ENCODE results near the gene SAXO1.

Gene SAXO1, protein sequence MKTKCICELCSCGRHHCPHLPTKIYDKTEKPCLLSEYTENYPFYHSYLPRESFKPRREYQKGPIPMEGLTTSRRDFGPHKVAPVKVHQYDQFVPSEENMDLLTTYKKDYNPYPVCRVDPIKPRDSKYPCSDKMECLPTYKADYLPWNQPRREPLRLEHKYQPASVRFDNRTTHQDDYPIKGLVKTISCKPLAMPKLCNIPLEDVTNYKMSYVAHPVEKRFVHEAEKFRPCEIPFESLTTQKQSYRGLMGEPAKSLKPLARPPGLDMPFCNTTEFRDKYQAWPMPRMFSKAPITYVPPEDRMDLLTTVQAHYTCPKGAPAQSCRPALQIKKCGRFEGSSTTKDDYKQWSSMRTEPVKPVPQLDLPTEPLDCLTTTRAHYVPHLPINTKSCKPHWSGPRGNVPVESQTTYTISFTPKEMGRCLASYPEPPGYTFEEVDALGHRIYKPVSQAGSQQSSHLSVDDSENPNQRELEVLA

DNA sequence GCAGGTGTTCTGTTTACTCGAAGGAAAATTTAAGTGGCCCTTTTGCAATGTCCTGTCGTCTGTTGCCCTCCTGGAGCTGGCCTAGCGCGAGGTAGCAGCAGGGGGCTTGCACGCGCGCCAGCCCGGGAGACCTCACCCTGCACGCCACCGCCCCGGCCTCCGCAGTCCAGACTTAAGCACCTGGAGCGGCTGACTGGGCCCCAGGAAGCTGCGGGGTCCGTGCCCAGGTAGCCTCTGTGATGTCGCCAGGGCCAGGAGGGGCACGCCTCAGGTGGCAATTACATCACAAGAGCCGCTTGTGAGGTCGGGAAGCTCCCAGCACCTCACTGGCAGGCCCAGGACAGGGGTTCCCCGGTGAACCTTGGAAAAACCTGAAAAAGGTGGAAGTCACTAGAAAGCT, at the start of gene SAXO1:
TSS of gene SAXO1 (minus strand) at position 195 of the 400 bp plus-strand sequence. CDS start 301 bp downstream, outside the sequence.
- H3K4me3 ChIP-seq (ENCODE audit: low read depth, low read length) = no peak within 1 kb of the TSS
- no peaks in the 10 kb centered on the region for H3K36me3 ChIP-seq (replicated peaks)
- H3K27me3 ChIP-seq (replicated peaks) = no peaks in the 10 kb centered on the region
- no peak for DNase-seq
- in situ Hi-C loops (cut with HindIII; ENCODE audit: low pct_ligation_motif_present, low sequenced_read_pairs) = loop anchor here (25.0 kb wide), 2 partner anchors 571 to 771 kb away; partner anchors contain the start of gene ADAMTSL1
- TF ChIP-seq, protein P1, sequence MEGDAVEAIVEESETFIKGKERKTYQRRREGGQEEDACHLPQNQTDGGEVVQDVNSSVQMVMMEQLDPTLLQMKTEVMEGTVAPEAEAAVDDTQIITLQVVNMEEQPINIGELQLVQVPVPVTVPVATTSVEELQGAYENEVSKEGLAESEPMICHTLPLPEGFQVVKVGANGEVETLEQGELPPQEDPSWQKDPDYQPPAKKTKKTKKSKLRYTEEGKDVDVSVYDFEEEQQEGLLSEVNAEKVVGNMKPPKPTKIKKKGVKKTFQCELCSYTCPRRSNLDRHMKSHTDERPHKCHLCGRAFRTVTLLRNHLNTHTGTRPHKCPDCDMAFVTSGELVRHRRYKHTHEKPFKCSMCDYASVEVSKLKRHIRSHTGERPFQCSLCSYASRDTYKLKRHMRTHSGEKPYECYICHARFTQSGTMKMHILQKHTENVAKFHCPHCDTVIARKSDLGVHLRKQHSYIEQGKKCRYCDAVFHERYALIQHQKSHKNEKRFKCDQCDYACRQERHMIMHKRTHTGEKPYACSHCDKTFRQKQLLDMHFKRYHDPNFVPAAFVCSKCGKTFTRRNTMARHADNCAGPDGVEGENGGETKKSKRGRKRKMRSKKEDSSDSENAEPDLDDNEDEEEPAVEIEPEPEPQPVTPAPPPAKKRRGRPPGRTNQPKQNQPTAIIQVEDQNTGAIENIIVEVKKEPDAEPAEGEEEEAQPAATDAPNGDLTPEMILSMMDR (IDR thresholded peaks at IDR 0.05; ENCODE audit: low read depth, low read length, missing control alignments) = no peak
- H3K27ac ChIP-seq = no peak within 1 kb of the TSS

DNA sequence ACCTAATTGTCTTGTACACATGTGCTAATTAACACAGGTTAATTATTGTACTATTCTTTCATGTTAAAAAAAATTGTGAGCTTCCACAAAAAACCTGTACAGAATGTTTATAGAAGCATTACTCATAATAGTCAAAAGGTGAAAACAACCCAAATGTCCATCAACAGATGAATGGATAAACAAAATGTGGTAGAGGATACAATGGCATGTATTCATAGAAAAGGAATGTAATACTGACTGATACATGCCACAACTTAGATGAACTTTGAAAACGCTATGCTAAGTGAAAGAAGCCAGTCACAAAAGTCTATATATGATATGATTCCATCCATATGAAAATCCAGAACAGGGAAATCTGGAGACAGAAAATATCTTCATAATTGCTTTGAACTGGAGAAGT, 41.8 kb upstream of the SAXO1 start:
- in situ Hi-C loops (cut with HindIII; ENCODE audit: low pct_ligation_motif_present, low sequenced_read_pairs) = no loop called here
- peaks cover 18% of the 10 kb centered on the region for H3K36me3 ChIP-seq (replicated peaks)
- H3K27ac ChIP-seq = peak overlapping the region; percentile 3
- TF ChIP-seq, protein P1 (IDR thresholded peaks at IDR 0.05; ENCODE audit: low read depth, low read length, missing control alignments) = no peak
- no peaks in the 10 kb centered on the region for H3K27me3 ChIP-seq (replicated peaks)
- DNase-seq = no peak
- no peak overlapping the region for H3K4me3 ChIP-seq (ENCODE audit: low read depth, low read length)

DNA sequence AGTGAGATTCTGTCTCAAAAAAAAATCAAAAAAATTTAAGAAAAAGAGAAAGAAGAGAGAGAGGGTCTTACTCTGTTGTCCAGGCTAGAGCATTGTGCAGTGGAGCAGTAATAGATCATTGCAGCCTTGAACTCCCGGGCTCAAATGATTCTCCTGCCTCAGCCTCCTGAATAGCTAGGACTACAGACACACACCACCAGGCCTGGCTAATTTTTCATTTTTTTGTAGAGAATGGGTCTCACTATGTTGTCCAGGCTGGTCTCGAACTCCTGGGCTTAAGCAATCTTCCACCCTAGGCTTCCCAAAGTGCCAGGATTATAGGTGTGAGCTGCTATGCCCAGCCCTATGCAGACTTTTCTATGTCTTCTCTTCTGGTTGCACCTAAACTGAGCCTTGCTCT, 41.2 kb upstream of the SAXO1 start:
- TF ChIP-seq, protein P1 (IDR thresholded peaks at IDR 0.05; ENCODE audit: low read depth, low read length, missing control alignments) = no peak
- Histone ChIP-seq H3K4me3 (ENCODE audit: low read depth, low read length) (no peak overlapping the region), H3K27ac (no peak overlapping the region), H3K27me3 (replicated peaks) (no peaks in the 10 kb centered on the region), H3K36me3 (replicated peaks) (peaks cover 18% of the 10 kb centered on the region)
- in situ Hi-C loops (cut with HindIII; ENCODE audit: low pct_ligation_motif_present, low sequenced_read_pairs) = no loop called here
- DNase-seq = no peak

DNA sequence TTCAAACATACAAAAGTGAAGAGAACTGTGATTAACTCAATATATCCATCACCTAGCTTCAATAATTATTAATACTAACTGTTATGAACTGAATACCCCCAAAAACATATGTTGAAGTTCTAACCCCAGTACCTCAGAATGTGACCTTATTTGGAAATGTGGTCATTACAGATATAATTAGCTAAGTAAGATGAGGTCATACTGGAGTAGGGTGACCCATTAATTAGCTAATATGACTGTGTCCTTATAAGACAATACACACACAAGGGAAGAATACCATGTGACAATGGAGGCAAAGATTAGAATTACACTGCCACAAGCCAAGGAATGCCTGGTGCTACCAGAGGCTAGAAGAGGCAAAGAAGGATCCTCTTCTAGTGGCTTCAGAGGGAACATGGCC, 24.0 kb upstream of the SAXO1 start:
- Histone ChIP-seq H3K36me3 (replicated peaks) (peaks cover 30% of the 10 kb centered on the region), H3K27me3 (replicated peaks) (no peaks in the 10 kb centered on the region), H3K4me3 (ENCODE audit: low read depth, low read length) (no peak overlapping the region), H3K27ac (no peak overlapping the region)
- DNase-seq = no peak
- TF ChIP-seq, protein P1 (IDR thresholded peaks at IDR 0.05; ENCODE audit: low read depth, low read length, missing control alignments) = no peak
- in situ Hi-C loops (cut with HindIII; ENCODE audit: low pct_ligation_motif_present, low sequenced_read_pairs) = no loop called here

DNA sequence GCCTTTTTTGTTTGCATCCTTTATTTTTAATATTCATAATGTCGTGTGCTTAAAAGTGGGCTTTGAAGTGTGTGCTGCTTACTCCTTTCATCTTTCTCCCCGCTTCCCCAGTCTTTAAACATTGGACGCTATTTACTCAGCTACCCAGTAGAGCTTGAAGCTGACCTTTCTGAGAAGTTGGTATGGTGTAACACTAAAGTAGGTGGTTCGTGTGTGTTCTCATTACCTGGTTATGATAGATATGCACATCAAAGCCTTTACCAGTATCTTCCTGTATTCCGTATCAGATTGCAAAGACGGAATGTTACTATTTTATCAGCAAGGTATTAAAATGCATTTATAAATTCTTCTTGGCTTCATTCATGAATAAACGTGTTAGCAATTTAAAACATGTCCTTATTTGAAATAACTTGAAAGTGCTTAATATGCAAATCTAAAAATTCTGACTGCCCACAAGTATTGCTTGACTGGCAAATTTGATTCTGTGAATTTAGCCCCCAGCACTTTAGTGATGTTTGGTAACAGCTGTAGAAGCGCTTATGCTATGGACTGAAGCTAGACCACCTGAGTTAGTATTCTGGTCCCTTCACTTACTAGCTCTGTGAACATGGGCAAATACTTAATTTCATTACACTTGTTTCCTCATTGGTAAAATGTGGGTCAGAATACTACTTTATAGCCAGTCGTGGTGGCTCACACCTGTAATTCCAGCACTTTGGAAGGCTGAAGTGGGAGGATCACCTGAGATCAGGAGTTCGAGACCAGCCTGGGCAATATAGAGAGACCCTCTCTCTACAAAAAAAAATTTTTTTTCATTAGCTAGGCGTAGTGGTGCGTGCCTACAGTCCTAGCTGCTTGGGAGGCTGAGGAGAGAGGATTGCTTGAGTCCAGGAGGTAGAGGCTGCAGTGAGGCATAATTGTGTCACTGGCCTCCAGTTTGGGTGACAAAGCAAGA, 17.9 kb upstream of the SAXO1 start:
- Histone ChIP-seq H3K36me3 (replicated peaks) (no peaks in the 10 kb centered on the region), H3K27ac (no peak overlapping the region), H3K27me3 (replicated peaks) (no peaks in the 10 kb centered on the region), H3K4me3 (ENCODE audit: low read depth, low read length) (peak overlapping the region; percentile 92)
- TF ChIP-seq, protein P1 (IDR thresholded peaks at IDR 0.05; ENCODE audit: low read depth, low read length, missing control alignments) = no peak
- in situ Hi-C loops (cut with HindIII; ENCODE audit: low pct_ligation_motif_present, low sequenced_read_pairs) = no loop called here
- DNase-seq = no peak
